ENCODE measurements around the gene WNT3A. TPM values are rescaled to one million over a fixed set of nuclear protein-coding genes. Genes with fewer than 3 reads are reported as not detected.

WNT3A gene
- total RNA-seq, 6 donors from 2014 or later: 1.0 to 19.6 (median 6.4) TPM

- H3K36me3 ChIP-seq: peaks cover 22 to 61% (median 49%) of the 10 kb centered on the region in 4 donors
- no peak for ATAC-seq (ENCODE audit: low FRiP score in 2 of 2)
- DNase-seq: peak in 1 of 2 donors; percentile 16
- H3K4me3 ChIP-seq: no peak overlapping the region
- no peak overlapping the region for H3K27ac ChIP-seq
- H3K4me1 ChIP-seq: peaks cover 31 to 55% (median 34%) of the 10 kb centered on the region in 4 donors
- no peaks in the 10 kb centered on the region for H3K27me3 ChIP-seq
- H3K9me3 ChIP-seq: peaks cover 0 to 9% (median 5%) of the 10 kb centered on the region in 4 donors
- no peak for TF ChIP-seq CTCF (IDR thresholded peaks at IDR 0.05)
- TF ChIP-seq POLR2A (IDR thresholded peaks at IDR 0.05): no peak
- TF ChIP-seq POLR2AphosphoS5 (IDR thresholded peaks at IDR 0.05): no peak
- no peak for TF ChIP-seq EP300 (IDR thresholded peaks at IDR 0.05)
- 92 to 94% methylated on average over 8 to 9 of the region's 13 CpGs for WGBS, 2 donors
Observed at GRCh38 chr1:228096416-228097332, 89.9 kb downstream of the WNT3A start.

GRCh38 chr1:228097333-228098081 is 90.7 kb downstream of the WNT3A start:
- 88 to 89% methylated on average over 11 to 31 of the region's 34 CpGs for WGBS, 2 donors
- Histone ChIP-seq H3K9me3 (peaks cover 0 to 9% (median 5%) of the 10 kb centered on the region in 4 donors), H3K27ac (no peak overlapping the region), H3K36me3 (peaks cover 22 to 61% (median 49%) of the 10 kb centered on the region in 4 donors), H3K4me3 (no peak overlapping the region), H3K27me3 (no peaks in the 10 kb centered on the region), H3K4me1 (peaks cover 31 to 55% (median 34%) of the 10 kb centered on the region in 4 donors)
- TF ChIP-seq CTCF (IDR thresholded peaks at IDR 0.05) (no peak), POLR2AphosphoS5 (IDR thresholded peaks at IDR 0.05) (no peak)
- ATAC-seq (ENCODE audit: low FRiP score in 2 of 2) (no peak), DNase-seq (peak in 1 of 2 donors; percentile 19)

GRCh38 chr1:228098323-228098931 is 91.6 kb downstream of the WNT3A start:
- H3K27me3 ChIP-seq: no peaks in the 10 kb centered on the region
- WGBS, 2 donors: 90% methylated on average over 21 to 28 of the region's 28 CpGs
- H3K36me3 ChIP-seq: peaks cover 22 to 57% (median 47%) of the 10 kb centered on the region in 4 donors
- no peak overlapping the region for H3K27ac ChIP-seq
- no peak for DNase-seq
- peaks cover 0 to 9% (median 5%) of the 10 kb centered on the region in 4 donors for H3K9me3 ChIP-seq
- no peak for ATAC-seq (ENCODE audit: low FRiP score in 2 of 2)
- H3K4me3 ChIP-seq: no peak overlapping the region
- TF ChIP-seq POLR2A (IDR thresholded peaks at IDR 0.05) (no peak), CTCF (IDR thresholded peaks at IDR 0.05) (no peak), POLR2AphosphoS5 (IDR thresholded peaks at IDR 0.05) (no peak), EP300 (IDR thresholded peaks at IDR 0.05) (no peak)
- H3K4me1 ChIP-seq: peaks cover 24 to 49% (median 26%) of the 10 kb centered on the region in 4 donors

GRCh38 chr1:228099331-228099732 is 92.5 kb downstream of the WNT3A start:
- 60 to 84% methylated on average over 4 of the region's 4 CpGs for WGBS, 2 donors
- no peak for ATAC-seq (ENCODE audit: low FRiP score in 2 of 2)
- H3K4me3 ChIP-seq: no peak overlapping the region
- H3K9me3 ChIP-seq: peaks cover 0 to 7% (median 5%) of the 10 kb centered on the region in 4 donors
- no peaks in the 10 kb centered on the region for H3K27me3 ChIP-seq
- H3K4me1 ChIP-seq: peaks cover 30 to 50% (median 35%) of the 10 kb centered on the region in 4 donors
- TF ChIP-seq POLR2A (IDR thresholded peaks at IDR 0.05) (no peak), POLR2AphosphoS5 (IDR thresholded peaks at IDR 0.05) (peak in 1 of 2 donors; percentile 7), CTCF (IDR thresholded peaks at IDR 0.05) (no peak), EP300 (IDR thresholded peaks at IDR 0.05) (no peak)
- peak in 1 of 2 donors; percentile 16 for DNase-seq
- no peak overlapping the region for H3K27ac ChIP-seq
- H3K36me3 ChIP-seq: peaks cover 22 to 57% (median 47%) of the 10 kb centered on the region in 4 donors

Data from upper lobe of left lung (tissue), 6 donors.